ENCODE results near the gene SBNO1.
"Not testable (repeated sequence)": the region's sequence is repeated elsewhere in the genome, so short reads cannot be mapped to it uniquely, and the experiment has no call there.

Gene SBNO1

DNA sequence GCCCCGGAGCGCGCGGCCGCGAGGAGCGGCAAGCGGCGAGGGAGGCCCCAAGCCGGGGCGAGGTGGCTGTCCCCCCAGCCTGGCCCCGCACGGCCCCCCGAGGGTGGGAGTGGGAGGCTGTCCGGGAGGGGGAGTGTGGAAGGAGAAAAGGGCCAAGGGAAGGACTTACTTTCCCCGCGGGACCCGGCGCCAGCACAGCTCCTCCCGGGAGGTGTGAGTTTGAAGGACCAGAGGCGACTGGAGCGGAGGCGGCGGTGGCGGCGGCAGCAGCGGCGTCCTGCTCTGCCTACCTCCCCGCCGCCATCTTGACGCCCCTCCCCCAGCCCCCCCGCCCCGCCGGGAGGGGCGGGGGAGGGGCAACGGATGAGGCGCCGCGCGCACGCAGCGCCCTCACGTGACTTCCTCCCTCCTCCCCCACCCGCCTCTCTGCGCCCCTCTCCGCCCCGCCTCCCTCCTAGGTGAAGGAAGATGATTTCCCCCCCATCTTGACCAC lies at the start of gene SBNO1:
Gene SBNO1, minus strand, starts transcription at position 316 of the 493 bp plus-strand sequence. CDS start 14,406 bp downstream, outside the sequence.
- in situ Hi-C loops (cut with MboI; ENCODE audit: low sequenced_read_pairs) = no loop called here

DNA sequence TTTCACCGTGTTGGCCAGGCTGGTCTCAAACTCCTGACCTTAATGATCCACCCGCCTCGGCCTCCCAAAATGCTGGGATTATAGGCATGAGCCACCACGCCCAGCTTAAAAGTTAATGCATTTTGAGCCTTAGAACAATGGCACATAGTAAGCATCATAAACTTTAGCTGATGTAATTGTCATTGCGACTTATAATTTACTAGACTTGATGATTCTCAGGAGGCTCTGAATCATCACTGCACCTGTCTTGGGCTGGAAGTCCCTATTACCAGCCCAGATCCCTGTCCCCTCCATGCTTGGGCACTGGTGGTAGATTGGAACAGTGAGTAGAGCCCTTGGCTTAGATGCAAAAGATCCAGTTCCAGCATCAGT lies 45.4 kb upstream of the SBNO1 start:
- in situ Hi-C loops (cut with MboI; ENCODE audit: low sequenced_read_pairs) = no loop called here

DNA sequence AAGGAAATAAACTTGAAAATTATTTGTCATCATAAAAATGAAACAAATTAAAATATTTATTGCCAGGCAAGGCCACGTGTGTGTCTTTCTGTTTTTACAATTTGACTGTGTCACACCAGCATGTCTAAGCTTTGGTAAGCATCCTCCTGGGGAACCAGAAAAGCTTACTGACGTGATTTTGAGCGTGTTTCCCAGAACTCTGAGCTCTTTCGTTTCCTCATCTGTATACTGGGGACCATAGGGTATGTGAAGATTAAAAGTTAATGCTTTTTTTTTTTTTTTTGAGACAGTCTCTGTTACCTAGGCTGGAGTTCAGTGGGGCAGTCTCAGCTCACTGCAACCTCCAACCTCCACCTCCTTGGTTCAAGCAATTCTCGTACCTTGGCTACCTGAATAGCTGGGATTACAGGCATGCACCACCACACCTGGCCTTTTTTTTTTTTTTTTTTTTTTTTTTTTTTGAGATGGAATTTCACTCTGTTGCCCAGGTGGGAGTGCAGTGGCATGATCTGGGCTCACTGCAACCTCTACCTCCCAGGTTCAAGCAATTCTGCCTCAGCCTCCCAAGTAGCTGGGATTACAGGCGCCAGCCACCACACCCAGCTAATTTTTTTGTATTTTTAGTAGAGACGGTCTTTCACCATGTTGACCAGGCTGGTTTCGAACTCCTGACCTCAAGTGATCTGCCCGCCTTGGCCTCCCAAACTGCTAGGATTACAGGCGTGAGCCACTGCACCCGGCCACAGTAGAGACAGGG lies 44.8 kb upstream of the SBNO1 start:
- in situ Hi-C loops (cut with MboI; ENCODE audit: low sequenced_read_pairs) = not testable (repeated sequence)

DNA sequence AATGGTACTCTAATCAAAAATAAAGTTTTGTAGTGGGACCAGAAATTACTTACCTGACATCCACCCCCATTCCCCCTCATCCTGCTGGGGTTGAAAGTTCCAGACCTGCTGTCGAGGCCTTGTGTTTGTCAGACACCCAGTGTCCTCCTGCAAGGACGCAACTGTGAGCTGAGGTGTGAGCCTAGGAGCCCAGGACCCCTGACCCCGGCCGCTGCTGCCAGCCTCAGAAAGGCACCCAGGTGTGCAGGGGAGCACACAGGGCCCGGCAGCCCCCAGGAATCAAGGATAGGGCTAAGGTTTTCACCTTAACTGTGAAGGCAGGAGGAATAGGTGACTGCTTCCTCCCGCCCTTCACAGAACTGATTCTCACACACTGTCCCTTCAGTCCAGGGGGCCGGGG lies 44.0 kb upstream of the SBNO1 start:
- in situ Hi-C loops (cut with MboI; ENCODE audit: low sequenced_read_pairs) = not testable (repeated sequence)

DNA sequence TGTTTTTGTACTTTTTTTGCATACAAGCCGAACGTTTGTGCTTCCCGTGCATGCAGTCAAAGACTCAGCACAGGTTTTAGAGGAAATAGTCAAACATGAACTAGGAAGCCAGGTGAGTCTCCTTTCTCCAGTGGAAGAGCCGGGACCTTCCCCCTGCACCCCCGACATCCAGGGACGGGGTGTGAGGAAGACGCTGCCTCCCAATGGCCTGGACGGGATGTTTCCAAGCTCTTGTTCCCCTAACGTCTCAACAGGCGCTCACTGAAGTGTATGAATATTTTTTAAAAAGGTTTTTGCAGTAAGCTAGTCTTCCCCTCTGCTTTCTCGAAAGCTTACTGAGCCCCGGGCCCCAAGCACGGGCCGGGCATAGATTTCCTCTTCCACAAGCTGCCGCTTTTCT lies 43.3 kb upstream of the SBNO1 start:
- in situ Hi-C loops (cut with MboI; ENCODE audit: low sequenced_read_pairs) = not testable (repeated sequence)

DNA sequence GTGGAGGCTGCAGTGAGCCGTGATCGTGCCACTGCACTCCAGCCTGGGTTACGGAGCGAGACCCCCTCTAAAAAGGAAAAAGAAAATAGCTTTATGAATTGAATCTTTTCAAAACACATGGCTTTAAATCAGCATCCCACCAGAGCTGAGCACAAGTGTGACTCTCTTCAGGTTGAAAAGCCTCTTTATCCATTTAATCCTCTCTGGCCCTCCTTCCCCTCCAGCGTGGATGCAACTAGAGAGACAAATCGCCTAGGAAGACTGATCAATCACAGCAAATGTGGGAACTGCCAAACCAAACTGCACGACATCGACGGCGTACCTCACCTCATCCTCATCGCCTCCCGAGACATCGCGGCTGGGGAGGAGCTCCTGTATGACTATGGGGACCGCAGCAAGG lies 42.6 kb upstream of the SBNO1 start:
- in situ Hi-C loops (cut with MboI; ENCODE audit: low sequenced_read_pairs) = not testable (repeated sequence)

DNA sequence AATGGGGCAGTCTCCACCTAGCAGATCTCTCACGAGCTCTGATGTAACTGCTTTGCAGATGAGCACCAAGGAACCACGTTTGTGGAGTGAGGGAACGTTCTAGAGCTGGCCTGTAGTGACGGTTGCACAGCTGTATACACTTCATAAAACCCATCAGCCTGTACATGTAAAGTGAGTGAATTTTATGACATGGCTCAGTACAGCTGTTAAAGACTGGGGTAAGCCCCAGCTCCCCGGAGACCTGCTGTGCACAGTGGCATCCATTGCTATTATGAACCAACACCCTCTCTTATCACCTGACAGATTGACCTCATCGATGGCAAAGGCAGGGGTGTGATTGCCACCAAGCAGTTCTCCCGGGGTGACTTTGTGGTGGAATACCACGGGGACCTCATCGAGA lies 39.9 kb upstream of the SBNO1 start:
- in situ Hi-C loops (cut with MboI; ENCODE audit: low sequenced_read_pairs) = no loop called here

DNA sequence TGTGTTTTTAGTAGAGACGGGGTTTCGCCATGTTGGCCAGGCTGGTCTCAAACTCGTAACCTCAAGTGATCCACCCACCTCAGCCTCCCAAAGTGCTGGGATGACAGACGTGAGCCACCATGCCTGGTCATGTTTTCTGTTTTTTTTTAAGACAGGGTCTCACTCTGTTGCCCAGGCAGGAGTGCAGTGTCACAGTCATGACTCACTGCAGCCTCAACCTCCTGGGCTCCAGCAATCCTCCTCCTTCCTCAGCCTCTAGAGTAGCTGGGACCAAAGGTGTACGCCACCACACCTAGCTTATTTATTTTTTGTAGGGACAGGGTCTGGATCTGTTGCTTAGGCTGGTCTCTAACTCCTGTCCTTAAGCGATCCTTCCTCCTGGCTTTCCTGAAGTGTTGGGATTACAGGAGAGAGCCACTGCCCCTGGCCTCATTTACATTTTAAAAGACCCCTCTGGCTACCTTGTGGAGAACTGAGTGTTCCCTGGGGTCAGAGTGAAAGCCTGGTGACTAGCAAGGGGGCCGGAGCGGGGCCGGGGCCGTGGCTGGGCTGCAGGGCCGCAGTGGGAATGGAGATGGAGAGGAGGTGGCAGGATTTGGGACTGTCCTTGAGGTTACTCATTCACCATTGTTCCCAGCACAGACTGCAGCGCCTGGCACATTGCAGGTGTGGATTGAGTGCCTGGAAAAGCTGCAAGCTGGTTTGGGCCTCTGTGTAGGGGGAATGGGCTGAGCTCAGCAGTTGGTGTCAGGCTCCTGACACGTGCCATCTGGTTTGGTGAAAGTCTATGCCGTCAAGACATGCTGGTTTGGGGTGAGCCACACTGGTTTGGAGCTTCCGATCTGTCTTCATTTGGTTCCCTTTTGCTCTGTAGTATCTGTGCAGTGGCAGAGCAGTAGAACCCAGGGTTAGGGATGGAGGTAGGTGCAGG lies 37.4 kb upstream of the SBNO1 start:
- in situ Hi-C loops (cut with MboI; ENCODE audit: low sequenced_read_pairs) = no loop called here

DNA sequence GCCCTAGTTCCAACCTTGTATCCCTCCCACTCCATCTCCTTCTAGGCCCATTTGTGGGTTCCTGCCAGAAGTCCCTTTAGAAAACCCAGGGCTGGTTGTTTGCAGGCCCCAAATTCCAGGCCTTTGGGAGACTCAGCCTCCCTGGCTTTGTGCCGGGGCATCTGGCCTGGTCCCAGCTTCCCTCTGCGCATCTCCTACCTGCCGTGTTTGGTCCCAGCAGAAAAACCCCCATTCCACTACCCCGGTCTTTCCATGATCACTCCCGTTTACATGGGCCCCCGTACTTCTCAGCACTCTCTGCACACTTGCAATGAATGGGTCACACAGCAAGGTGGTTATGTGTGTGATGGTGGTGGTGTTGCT lies 34.6 kb upstream of the SBNO1 start:
- in situ Hi-C loops (cut with MboI; ENCODE audit: low sequenced_read_pairs) = no loop called here

DNA sequence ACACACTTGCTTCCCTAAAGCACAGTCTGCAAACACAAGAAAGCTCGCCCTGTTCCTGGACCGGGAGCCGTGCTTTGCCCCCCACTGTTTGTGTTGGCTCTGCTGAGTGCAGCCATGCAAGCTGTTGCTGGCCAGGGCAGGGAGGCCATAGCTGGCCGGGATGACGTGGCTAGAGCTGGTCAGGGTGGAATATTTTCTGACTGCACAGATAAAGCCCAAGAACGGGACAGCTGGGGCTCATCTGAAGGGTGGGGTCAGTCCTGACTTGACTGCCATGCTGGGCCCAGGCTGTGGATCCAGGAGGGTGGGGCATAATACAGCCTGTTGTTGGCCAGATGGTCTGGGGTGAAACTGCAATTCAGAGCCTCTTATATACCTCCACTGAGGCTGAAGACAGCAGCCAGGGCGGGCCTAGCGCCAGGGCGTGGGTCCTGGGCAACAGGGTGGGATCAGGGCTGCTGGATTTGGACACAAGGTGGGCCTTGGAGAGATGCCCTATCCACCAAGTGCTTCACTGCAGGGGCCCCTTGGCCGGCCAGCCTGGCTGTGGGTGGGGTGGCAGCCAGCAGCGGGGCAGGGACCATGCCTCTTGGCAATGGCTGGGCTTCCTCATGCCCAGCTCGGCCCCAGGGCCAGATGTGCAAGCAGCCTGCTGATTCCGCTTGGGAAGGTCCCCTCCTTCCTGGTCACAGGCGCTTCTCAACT lies 34.1 kb upstream of the SBNO1 start:
- in situ Hi-C loops (cut with MboI; ENCODE audit: low sequenced_read_pairs) = no loop called here

DNA sequence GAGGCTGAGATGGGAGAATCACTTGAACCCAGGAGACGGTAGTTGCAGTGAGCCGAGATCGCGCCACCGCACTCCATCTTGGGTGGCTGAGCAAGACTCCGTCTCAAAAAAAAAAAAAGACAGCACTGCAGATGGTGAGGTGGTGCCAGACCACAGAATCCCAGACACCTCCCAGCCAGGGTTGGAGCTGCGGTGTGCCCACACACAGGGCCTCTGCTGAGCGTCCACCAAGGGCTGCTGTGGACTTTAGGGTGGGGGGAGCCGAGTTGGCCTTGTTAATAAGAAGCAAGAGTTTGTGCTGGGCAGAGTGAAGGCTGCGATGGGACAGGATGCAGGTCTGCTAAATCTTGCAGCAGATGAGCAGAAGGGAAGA lies 33.5 kb upstream of the SBNO1 start:
- in situ Hi-C loops (cut with MboI; ENCODE audit: low sequenced_read_pairs) = no loop called here

DNA sequence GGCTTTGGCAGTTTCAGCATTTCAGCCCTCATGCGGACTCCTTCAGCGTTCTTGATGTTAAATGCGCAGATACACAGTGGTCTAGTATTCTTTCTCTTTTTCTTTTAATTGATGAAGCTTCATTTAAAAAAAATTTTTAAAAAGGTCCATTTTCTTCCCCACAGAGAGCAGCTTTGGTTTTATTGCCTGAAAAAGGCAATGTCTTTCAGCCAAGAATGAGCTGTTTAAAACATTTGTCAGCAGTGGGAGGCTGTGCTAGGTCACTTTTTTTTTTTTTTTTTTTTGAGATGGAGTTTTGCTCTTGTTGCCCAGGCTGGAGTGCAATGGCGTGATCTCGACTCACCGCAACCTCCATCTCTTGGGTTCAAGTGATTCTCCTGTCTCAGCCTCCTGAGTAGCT lies 32.8 kb upstream of the SBNO1 start:
- in situ Hi-C loops (cut with MboI; ENCODE audit: low sequenced_read_pairs) = no loop called here

DNA sequence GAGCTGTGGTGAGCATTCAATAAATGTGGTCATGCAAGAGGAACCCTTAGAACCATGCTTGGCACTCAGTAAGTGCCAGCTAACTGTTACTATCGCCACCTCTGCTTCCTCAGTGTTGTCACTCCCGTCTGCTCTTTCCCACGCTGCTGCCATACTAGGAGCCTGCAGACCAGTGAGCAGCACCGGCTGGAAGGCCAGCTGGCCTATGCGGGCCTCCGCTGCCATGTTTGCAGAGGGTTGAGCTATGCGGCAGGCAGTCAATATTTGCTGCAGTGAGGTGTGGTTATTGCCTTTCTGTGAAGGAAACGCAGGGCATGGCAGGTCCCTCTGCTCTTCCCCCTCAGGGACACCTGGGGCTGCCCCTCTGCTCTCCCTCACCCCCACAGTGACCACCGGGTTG lies 32.3 kb upstream of the SBNO1 start:
- in situ Hi-C loops (cut with MboI; ENCODE audit: low sequenced_read_pairs) = no loop called here

DNA sequence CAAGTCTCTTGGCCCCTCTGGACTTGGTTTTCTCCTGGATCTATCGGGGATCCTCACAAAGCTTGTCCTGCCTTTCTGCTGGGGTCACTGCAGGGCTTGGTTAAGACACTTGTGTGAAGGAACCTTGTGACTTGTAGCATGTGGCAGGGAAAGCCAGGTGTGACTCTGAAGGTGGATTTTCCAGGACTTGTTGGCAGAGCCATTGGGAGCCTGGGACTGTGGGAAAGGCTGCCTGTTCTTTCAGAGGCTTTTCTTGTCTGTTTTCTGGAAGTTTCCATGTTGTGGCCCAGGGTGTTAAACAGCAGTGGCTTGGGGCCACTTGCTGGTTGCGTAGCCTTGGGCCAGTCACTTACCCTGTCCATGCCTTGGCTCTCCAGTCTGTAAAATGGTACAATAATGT lies 31.9 kb upstream of the SBNO1 start:
- in situ Hi-C loops (cut with MboI; ENCODE audit: low sequenced_read_pairs) = no loop called here

DNA sequence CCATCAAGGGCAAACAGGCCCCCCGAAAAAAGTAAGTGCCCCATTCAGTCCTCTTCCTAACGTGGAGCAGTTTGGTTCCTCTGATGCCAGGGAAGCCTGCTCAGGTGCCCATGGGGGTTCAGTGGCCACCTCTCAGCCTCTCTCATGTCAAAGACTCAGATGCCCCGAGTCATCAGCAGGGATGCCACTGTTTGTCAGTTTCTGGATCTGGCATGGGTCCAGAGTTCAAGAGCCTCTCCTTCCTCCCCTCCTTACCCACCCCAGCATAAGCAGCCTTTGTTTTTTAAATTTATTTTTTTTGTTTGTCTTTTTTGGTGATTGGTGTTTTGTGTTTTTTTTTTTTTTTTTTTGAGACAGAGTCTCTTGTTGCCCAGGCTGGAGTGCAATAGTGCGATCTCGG lies 30.6 kb upstream of the SBNO1 start:
- in situ Hi-C loops (cut with MboI; ENCODE audit: low sequenced_read_pairs) = no loop called here

DNA sequence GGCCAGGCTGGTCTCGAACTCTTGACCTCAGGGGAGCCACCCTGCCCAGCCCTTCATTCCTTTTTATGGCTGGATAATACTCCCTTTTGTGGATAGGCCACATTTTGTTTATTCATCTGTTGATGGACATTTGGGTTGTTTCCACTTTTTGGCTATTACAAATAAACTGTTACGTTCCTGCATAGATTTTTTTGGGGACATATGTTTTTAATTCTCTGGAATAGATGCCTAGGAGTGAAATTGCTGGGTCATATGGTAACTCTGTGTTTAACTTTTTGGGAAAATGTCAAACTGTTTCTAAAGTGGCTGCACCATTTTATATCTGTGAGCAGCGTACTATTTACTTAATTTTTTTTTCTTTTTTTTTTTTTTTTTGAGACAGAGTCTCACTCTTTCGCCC lies 29.1 kb upstream of the SBNO1 start:
- in situ Hi-C loops (cut with MboI; ENCODE audit: low sequenced_read_pairs) = no loop called here

DNA sequence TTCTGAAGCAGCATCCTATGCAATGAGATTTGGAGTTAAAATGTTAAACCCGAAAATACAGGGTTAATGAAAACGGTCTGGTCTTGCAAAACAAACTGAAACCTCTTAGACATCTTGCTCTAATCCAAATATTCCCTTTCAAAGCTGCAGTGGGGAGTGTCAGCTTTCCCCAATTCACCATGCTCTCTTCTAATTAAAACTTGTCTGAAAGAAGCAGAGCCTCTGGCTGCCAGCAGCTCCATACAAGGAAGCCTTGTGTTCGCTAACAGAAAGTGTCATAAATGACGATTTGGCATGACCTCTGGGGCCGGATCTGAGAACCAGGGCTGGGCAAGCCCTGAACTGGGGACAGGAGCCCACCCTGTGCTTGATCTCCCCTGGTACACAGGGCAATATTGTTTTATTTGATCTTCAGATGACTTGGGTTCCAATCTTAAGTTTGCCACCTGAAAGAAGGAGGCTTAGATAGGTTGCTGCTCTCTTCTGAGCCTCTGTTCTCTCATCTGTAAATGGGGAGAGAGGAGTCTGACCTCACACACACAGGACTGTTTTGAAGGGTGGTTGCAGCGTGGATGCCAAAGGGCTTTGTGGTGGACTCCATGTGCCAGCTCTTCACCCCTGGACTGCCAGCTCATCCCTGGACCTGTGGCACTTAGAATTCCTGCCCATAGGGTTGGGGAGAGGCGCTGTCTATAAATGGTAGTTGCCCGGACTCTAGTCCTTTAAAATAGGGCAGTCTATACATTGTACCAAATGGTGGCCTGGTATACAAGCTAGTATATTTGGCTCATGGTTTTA lies 27.1 kb upstream of the SBNO1 start:
- in situ Hi-C loops (cut with MboI; ENCODE audit: low sequenced_read_pairs) = no loop called here

DNA sequence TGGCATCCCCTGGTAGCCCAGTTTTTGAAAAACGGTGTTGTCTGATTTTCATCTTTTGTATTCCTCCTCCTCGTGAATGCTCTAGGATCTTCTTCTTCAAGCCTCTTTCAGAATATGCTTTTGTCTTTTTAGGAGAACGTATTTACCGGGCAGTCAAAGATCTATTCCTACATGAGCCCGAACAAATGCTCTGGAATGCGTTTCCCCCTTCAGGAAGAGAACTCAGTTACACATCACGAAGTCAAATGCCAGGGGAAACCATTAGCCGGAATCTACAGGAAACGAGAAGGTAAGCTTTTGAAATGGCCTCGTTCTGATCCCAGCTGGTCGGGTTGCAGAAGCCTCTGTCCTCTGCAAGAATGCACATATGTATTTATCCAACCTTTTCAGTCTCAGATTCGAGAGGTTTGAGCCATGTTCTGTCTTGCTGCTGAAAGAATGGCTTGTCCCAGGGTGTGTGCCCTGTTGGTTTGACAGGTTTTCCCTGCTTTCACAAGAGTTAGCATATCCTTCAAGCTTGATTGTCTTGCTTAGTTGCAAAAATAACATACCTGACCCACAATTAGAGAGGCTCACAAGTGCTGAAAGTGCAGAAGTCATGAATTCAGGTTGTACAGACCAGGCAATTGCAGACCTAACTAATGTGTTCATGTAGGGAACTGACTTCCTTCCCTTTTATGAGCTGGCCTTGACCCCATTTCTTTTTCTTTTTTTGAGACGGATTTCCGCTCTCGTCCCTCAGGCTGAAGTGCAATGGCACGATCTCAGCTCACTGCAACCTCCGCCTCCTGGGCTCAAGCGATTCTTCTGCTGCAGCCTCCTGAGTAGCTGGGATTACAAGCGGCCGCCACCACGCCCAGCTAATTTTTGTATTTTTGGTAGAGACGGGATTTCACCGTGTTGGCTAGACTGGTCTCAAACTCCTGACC lies 26.1 kb upstream of the SBNO1 start:
- in situ Hi-C loops (cut with MboI; ENCODE audit: low sequenced_read_pairs) = no loop called here

DNA sequence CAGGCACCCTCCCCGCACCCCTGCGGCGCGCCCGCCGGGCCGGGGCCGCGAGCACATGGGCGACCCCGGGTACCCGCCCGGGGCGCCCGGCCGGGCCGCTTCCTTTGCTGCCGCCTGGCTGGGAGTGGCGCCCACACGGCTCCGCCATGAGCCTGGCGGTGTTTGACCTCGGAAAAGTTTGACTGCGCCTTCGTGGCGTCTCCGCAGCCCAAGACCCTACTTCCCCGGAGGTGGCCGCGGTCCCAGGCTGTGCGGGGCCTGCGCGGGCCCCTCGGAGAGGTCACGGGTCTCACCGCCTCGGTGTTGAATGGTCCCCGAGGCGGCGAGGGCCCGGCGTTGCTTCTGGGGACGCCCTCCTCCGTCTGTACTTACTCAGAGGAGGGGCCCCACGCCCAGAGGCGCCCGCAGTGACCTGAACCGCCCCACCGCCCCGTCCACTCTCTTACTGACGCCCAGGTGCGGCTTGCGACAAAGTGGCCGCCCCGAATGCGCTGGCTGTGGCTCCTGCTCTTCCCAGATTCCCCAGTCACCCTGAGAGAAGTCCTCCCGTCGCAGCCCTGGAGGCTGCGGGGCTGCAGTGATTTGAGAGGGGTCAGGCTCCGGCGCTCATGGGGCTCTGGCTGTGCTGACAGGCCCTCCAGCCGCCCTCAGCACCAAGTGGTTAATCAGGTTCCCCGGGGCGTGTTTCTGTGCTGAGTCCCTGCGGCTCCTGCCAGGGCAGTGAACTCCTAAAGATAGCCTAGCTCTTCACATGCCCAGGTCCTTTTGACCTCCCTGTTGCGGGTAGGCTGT lies 25.1 kb upstream of the SBNO1 start:
- in situ Hi-C loops (cut with MboI; ENCODE audit: low sequenced_read_pairs) = no loop called here
